Activated naive CD4-positive, alpha-beta T cell treated with anti-CD3 and anti-CD28 coated beads for 36 hours (primary cell): ENCODE measurements around the gene CPSF4. TPM values are rescaled to one million over a fixed set of nuclear protein-coding genes. Genes with fewer than 3 reads are reported as not detected.
"Not testable (repeated sequence)": the region's sequence is repeated elsewhere in the genome, so short reads cannot be mapped to it uniquely, and the experiment has no call there.

Experiments
- CTCF ChIA-PET: fragments of 350-600 bp; sonication (Branson Sonifier 250); formaldehyde crosslinking; loops from one replicate; lab custom pipeline; 2021; ENCODE audit warnings: antibody characterized with exemption; lab: Charles Lee
- DNase-seq: peaks from one replicate; pipeline ENCODE4 v3.0.0-alpha.2; 2020
- H3K27ac Mint-ChIP-seq: one replicate; pipeline ENCODE4 v1.8.0; 2021; ENCODE audit warnings: mild to moderate bottlenecking, mixed read lengths
- H3K27me3 Mint-ChIP-seq: one replicate; pipeline ENCODE4 v1.8.0; 2021; ENCODE audit warnings: low read depth, mixed read lengths
- H3K36me3 Mint-ChIP-seq: one replicate; pipeline ENCODE4 v1.8.0; 2021; ENCODE audit warnings: low read depth, mixed read lengths
- H3K4me1 Mint-ChIP-seq: one replicate; pipeline ENCODE4 v1.8.0; 2021; ENCODE audit warnings: low read depth, mixed read lengths
- H3K4me3 Mint-ChIP-seq: one replicate; pipeline ENCODE4 v1.8.0; 2021; ENCODE audit warnings: mild to moderate bottlenecking, moderate library complexity, mixed read lengths
- H3K9me3 Mint-ChIP-seq: one replicate; pipeline ENCODE4 v1.8.0; 2021; ENCODE audit warnings: mixed read lengths
- intact Hi-C: fragments of 100-400 bp; cut with micrococcal nuclease; formaldehyde crosslinking; loops from one replicate; pipeline ENCODE4 v1.15.1; 2023
- total RNA-seq, 2 experiments: library from RNA; stranded (reverse); gene quantifications; one replicate each; pipeline ENCODE4 v1.2.3, GENCODE V29; 2021

The CPSF4 gene
- total RNA-seq, 2 experiments from 2014 or later, result 70.6 to 73.5 TPM

- Mint-ChIP-seq H3K4me3 (peak overlapping the region; percentile 99), H3K36me3 (peaks cover 25% of the 10 kb centered on the region), H3K4me1 (peaks cover 30% of the 10 kb centered on the region), H3K27ac (peak overlapping the region; percentile 99)
- CTCF ChIA-PET, result interaction anchor here (0.5 to 1.0 kb wide), 3 partner anchors 10 to 434 kb away, joined by 3 to 6 read pairs (median 3); no protein-coding TSS in a partner anchor
- H3K9me3 Mint-ChIP-seq, H3K27me3 Mint-ChIP-seq, DNase-seq: not testable (repeated sequence)
- intact Hi-C loops, result loop anchor here (5.0 kb wide), 1 partner anchor 521 kb away; no protein-coding TSS in a partner anchor
Observed at GRCh38 chr7:99501236-99501635, 62.5 kb downstream of the CPSF4 start.

- CTCF ChIA-PET, result interaction anchor here (0.9 to 2.6 kb wide), 4 partner anchors 22 to 191 kb away, joined by 3 to 5 read pairs (median 3); partner anchors contain the start of gene ZNF655
- no peak for DNase-seq
- no peaks in the 10 kb centered on the region for H3K9me3 Mint-ChIP-seq
- peaks cover 12% of the 10 kb centered on the region for H3K36me3 Mint-ChIP-seq
- H3K27ac Mint-ChIP-seq, result peak overlapping the region; percentile 98
- peak overlapping the region; percentile 87 for H3K4me3 Mint-ChIP-seq
- peaks cover 24% of the 10 kb centered on the region for H3K4me1 Mint-ChIP-seq
- no peaks in the 10 kb centered on the region for H3K27me3 Mint-ChIP-seq
- intact Hi-C loops, result loop anchor here (1.0 to 5.0 kb wide), 7 partner anchors 32 to 518 kb away; partner anchors contain the start of genes BUD31, CPSF4, PDAP1 and PTCD1
Observed at GRCh38 chr7:99504281-99504602, 65.5 kb downstream of the CPSF4 start.

GRCh38 chr7:99504603-99505323, 66.0 kb downstream of the CPSF4 start, which contains the start of gene ZKSCAN5:
Gene ZKSCAN5 (plus strand): TSS chr7:99504662. CDS start chr7:99506045, 1,383 bp downstream.
- CTCF ChIA-PET, result interaction anchor here (0.9 to 2.6 kb wide), 3 partner anchors 21 to 191 kb away, joined by 3 to 5 read pairs (median 3); partner anchors contain the start of gene ZNF655
- DNase-seq, result peak; percentile 98
- H3K4me1 Mint-ChIP-seq, result peaks cover 25% of the 10 kb centered on the region
- H3K36me3 Mint-ChIP-seq, result peaks cover 10% of the 10 kb centered on the region
- H3K4me3 Mint-ChIP-seq, result peak within 1 kb of the TSS; percentile 87
- no peaks in the 10 kb centered on the region for H3K27me3 Mint-ChIP-seq
- H3K27ac Mint-ChIP-seq, result peak within 1 kb of the TSS; percentile 98
- no peaks in the 10 kb centered on the region for H3K9me3 Mint-ChIP-seq
- intact Hi-C loops, result loop anchor here (1.0 to 5.0 kb wide), 8 partner anchors 32 to 518 kb away; partner anchors contain the start of genes BUD31, CPSF4, FAM200A and PDAP1

- peaks cover 26% of the 10 kb centered on the region for H3K4me1 Mint-ChIP-seq
- CTCF ChIA-PET, result interaction anchor here (1.2 to 2.6 kb wide), 2 partner anchors 52 to 414 kb away, joined by 3 to 5 read pairs; partner anchors contain the start of genes TRIM4 and ZNF655
Observed at GRCh38 chr7:99505324-99505662, 66.5 kb downstream of the CPSF4 start.

More at GRCh38 chr7:99505324-99505662, 66.5 kb downstream of the CPSF4 start:
- no peaks in the 10 kb centered on the region for H3K27me3 Mint-ChIP-seq
- peak overlapping the region; percentile 87 for H3K4me3 Mint-ChIP-seq
- intact Hi-C loops, result loop anchor here (1.0 to 2.0 kb wide), 4 partner anchors 47 to 414 kb away; partner anchors contain the start of genes BUD31, CPSF4, FAM200A and PDAP1
- H3K36me3 Mint-ChIP-seq, result peaks cover 6% of the 10 kb centered on the region
- DNase-seq, result no peak
- peak overlapping the region; percentile 98 for H3K27ac Mint-ChIP-seq
- H3K9me3 Mint-ChIP-seq, result no peaks in the 10 kb centered on the region

Other genes starting within 250 kb of the CPSF4 start
- gene KPNA7, start 230.8 kb upstream of the CPSF4 start, total RNA-seq, result under 1 TPM in 1 of 2 experiments, not detected in 1; 0.12 TPM
- gene MYH16, start 166.1 kb upstream of the CPSF4 start, total RNA-seq, result not detected
- 10 to 100 TPM; 41.5 to 47.7 TPM for gene ARPC1A, start 113.0 kb upstream of the CPSF4 start, total RNA-seq
- gene ARPC1B, start 64.2 kb upstream of the CPSF4 start, total RNA-seq, result 100 to 1,000 TPM; 334 to 345 TPM
- gene PDAP1, start 30.3 kb upstream of the CPSF4 start, total RNA-seq, result 100 to 1,000 TPM; 169 to 194 TPM
- gene BUD31, start 30.0 kb upstream of the CPSF4 start, total RNA-seq, result 100 to 1,000 TPM; 160 to 176 TPM
- gene PTCD1, start 145 bp upstream of the CPSF4 start, total RNA-seq, result 1 to 10 TPM; 3.5 to 5.1 TPM
- gene ATP5MF, start 27.2 kb downstream of the CPSF4 start, total RNA-seq, result 100 to 1,000 TPM; 423 to 441 TPM
- gene ZNF789, start 33.9 kb downstream of the CPSF4 start, total RNA-seq, result 1 to 10 TPM; 8.0 to 9.8 TPM
- 10 to 100 TPM; 26.5 to 26.6 TPM for gene ZNF394, start 61.3 kb downstream of the CPSF4 start, total RNA-seq
- gene ZKSCAN5, start 65.7 kb downstream of the CPSF4 start, total RNA-seq, result 1 to 10 TPM; 7.2 to 8.0 TPM
- gene FAM200A, start 113.2 kb downstream of the CPSF4 start, total RNA-seq, result 1 to 10 TPM; 3.3 to 3.8 TPM
- gene ZNF655, start 119.7 kb downstream of the CPSF4 start, total RNA-seq, result 10 to 100 TPM; 35.8 to 39.6 TPM
- 1 to 10 TPM in 1 of 2 experiments, under 1 TPM in 1; 0.98 to 1.7 TPM for gene TMEM225B, start 159.3 kb downstream of the CPSF4 start, total RNA-seq
- 10 to 100 TPM; 20.7 to 22.3 TPM for gene ZSCAN25, start 178.0 kb downstream of the CPSF4 start, total RNA-seq
- under 1 TPM; 0.86 TPM for gene CYP3A5, start 241.1 kb downstream of the CPSF4 start, total RNA-seq